Measurements from ENCODE around the gene TCP11. TPM values are rescaled to one million over a fixed set of nuclear protein-coding genes. Genes with fewer than 3 reads are reported as not detected.

The TCP11 gene
- total RNA-seq, 1 experiment from 2014 or later = not detected

GRCh38 chr6:35091346-35092083 is 49.6 kb downstream of the TCP11 start:
- Histone ChIP-seq H3K9me3 (no peaks in the 10 kb centered on the region), H3K27me3 (no peaks in the 10 kb centered on the region), H3K36me3 (peaks cover 21% of the 10 kb centered on the region), H3K4me3 (no peak overlapping the region)
- no peak for DNase-seq

- Histone ChIP-seq H3K27me3 (no peaks in the 10 kb centered on the region), H3K4me3 (no peak overlapping the region), H3K9me3 (no peaks in the 10 kb centered on the region), H3K36me3 (peaks cover 21% of the 10 kb centered on the region)
- DNase-seq = no peak
Measured at GRCh38 chr6:35090734-35091133, 50.4 kb downstream of the TCP11 start.

- no peak overlapping the region for H3K4me3 ChIP-seq
- DNase-seq = peak; percentile 80
- H3K9me3 ChIP-seq = no peaks in the 10 kb centered on the region
- H3K36me3 ChIP-seq = peaks cover 23% of the 10 kb centered on the region
- no peaks in the 10 kb centered on the region for H3K27me3 ChIP-seq
Measured at GRCh38 chr6:35089935-35090505, 51.1 kb downstream of the TCP11 start.

GRCh38 chr6:35089216-35089934 is 51.8 kb downstream of the TCP11 start:
- Histone ChIP-seq H3K9me3 (no peaks in the 10 kb centered on the region), H3K36me3 (peaks cover 23% of the 10 kb centered on the region), H3K27me3 (no peaks in the 10 kb centered on the region), H3K4me3 (no peak overlapping the region)
- no peak for DNase-seq

- Histone ChIP-seq H3K36me3 (peaks cover 27% of the 10 kb centered on the region), H3K27me3 (no peaks in the 10 kb centered on the region), H3K4me3 (no peak overlapping the region), H3K9me3 (no peaks in the 10 kb centered on the region)
- DNase-seq = no peak
Measured at GRCh38 chr6:35088281-35089215, 52.6 kb downstream of the TCP11 start.

GRCh38 chr6:35087361-35088280 is 53.5 kb downstream of the TCP11 start:
- no peaks in the 10 kb centered on the region for H3K9me3 ChIP-seq
- peaks cover 34% of the 10 kb centered on the region for H3K36me3 ChIP-seq
- H3K4me3 ChIP-seq = no peak overlapping the region
- DNase-seq = no peak
- H3K27me3 ChIP-seq = no peaks in the 10 kb centered on the region

- Histone ChIP-seq H3K4me3 (no peak overlapping the region), H3K9me3 (no peaks in the 10 kb centered on the region), H3K36me3 (peaks cover 39% of the 10 kb centered on the region), H3K27me3 (no peaks in the 10 kb centered on the region)
- DNase-seq = no peak
Measured at GRCh38 chr6:35086636-35087360, 54.3 kb downstream of the TCP11 start.

- H3K36me3 ChIP-seq = peaks cover 39% of the 10 kb centered on the region
- no peaks in the 10 kb centered on the region for H3K9me3 ChIP-seq
- no peak for DNase-seq
- H3K27me3 ChIP-seq = no peaks in the 10 kb centered on the region
- H3K4me3 ChIP-seq = no peak overlapping the region
Measured at GRCh38 chr6:35086282-35086632, 54.9 kb downstream of the TCP11 start.

GRCh38 chr6:35085359-35086281 is 55.5 kb downstream of the TCP11 start:
- H3K4me3 ChIP-seq = no peak overlapping the region
- DNase-seq = no peak
- H3K9me3 ChIP-seq = no peaks in the 10 kb centered on the region
- H3K27me3 ChIP-seq = no peaks in the 10 kb centered on the region
- peaks cover 39% of the 10 kb centered on the region for H3K36me3 ChIP-seq

GRCh38 chr6:35084511-35085203 is 56.5 kb downstream of the TCP11 start:
- H3K9me3 ChIP-seq = no peaks in the 10 kb centered on the region
- H3K27me3 ChIP-seq = no peaks in the 10 kb centered on the region
- no peak for DNase-seq
- no peak overlapping the region for H3K4me3 ChIP-seq
- H3K36me3 ChIP-seq = peaks cover 36% of the 10 kb centered on the region

- H3K36me3 ChIP-seq = peaks cover 34% of the 10 kb centered on the region
- no peak for DNase-seq
- no peak overlapping the region for H3K4me3 ChIP-seq
Measured at GRCh38 chr6:35084041-35084491, 57.1 kb downstream of the TCP11 start.

GRCh38 chr6:35083507-35083906 is 57.6 kb downstream of the TCP11 start:
- Histone ChIP-seq H3K27me3 (no peaks in the 10 kb centered on the region), H3K9me3 (no peaks in the 10 kb centered on the region), H3K4me3 (no peak overlapping the region), H3K36me3 (peaks cover 29% of the 10 kb centered on the region)
- no peak for DNase-seq

More at GRCh38 chr6:35084041-35084491, 57.1 kb downstream of the TCP11 start:
- Histone ChIP-seq H3K27me3 (no peaks in the 10 kb centered on the region), H3K9me3 (no peaks in the 10 kb centered on the region)

- peaks cover 24% of the 10 kb centered on the region for H3K36me3 ChIP-seq
- DNase-seq = no peak
- no peaks in the 10 kb centered on the region for H3K9me3 ChIP-seq
- H3K27me3 ChIP-seq = no peaks in the 10 kb centered on the region
- no peak overlapping the region for H3K4me3 ChIP-seq
Measured at GRCh38 chr6:35082733-35083403, 58.3 kb downstream of the TCP11 start.

Measured in MG63 (cell line).